ENCODE measurements around the gene FXYD1. TPM values are rescaled to one million over a fixed set of nuclear protein-coding genes. Genes with fewer than 3 reads are reported as not detected.
A peak's percentile ranks its signal among the peaks of the same experiment; 100 is the strongest.

FXYD1 gene
- total RNA-seq, 1 experiment from 2014 or later, result not detected

DNA sequence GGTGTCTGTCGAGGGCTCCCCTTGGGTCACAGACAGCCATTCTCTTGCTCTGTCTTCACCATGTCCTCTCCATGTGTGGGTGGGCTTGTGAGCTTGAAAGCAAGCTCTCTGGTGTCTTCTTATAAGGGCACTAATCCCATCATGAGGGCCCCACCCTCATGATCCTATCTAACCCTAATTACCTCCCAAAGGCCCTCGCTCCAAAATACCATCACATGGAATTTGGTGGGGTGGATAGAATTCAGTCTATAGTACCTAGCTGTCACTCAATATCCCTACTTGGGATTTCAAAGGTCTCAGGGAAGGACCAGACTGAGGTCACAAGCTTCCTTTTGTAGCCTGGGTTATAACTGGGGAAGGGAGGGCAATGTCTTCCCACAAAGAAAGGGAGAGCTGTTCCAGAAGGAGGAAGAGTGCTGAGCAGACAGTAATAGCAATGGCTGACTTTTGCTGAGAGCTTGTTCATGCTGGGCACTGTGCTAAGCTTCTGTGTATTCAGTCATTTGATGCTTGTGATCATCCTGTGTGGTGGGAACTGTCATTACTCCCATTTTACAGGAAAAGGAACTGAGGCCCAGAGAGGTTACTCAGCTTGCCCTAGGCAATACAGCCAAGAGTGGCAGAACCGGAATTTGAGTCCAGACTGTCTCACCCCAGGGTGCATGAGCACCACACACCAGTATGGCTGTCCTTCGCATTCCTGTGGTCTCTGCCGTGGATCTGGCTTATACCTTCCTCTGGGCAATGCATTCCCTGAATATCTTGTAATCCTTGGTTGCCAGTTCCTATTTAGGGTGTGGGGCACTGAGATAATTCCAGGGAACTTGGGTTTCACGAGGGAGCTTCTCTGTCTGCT, 24.1 kb downstream of the FXYD1 start:
- DNase-seq (ENCODE audit: low read depth), result peak; percentile 56

DNA sequence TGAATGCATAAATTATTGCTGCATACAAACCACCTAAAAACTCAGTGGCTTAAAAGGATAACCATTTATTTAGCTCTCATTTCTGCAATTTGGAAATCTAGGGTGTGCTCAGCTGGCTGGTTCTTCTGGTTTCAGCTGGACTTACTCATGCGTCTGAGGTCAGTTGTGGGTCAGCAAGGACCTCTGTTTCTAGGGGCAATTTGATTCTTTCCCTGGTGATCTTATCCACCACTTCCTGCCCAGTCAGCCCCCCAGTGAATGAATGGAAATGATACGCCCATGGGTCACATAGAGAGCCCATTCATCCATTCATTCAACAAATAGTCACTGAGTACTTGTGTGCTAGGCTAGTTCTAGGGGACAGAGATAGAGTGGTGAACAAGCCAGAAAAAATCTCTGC, 25.8 kb downstream of the FXYD1 start:
- DNase-seq (ENCODE audit: low read depth), result peak; percentile 57

DNA sequence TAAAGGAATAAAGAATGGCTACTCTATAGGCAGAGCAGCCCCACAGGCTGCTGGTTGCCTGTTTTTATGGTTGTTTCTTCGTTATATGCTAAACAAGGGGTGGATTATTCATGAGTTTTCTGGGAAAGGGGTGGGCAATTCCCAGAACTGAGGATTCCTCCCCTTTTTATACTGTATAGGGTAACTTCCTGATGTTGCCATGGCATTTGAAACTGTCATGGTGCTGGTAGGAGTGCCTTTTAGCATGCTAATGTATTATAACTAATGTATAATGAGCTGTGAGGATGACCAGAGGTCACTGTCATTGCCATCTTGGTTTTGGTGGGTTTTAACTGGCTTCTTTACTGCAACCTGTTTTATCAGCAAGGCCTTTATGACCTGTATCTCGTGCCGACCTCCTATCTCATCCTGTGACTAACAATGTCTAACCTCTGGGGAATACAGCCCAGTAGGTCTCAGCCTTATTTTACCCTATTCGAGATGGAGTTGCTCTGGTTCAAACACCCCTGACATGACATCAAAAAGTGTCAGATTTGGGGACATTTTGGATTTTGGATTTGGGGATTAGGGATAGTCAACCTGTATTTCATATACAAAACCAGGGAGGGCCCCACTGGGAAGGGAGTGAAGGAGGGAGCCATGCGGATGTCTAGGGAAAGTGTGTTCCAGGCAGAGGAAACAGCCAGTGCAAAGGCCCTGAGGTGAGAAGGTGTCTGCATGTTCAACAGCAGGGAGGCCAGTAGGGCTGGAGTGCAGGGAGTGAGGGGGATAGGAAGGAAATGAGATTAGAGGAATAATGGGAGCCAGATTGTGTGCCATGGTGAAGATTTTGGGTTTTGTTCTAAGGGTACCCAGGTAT, 26.8 kb downstream of the FXYD1 start:
- DNase-seq (ENCODE audit: low read depth), result no peak

DNA sequence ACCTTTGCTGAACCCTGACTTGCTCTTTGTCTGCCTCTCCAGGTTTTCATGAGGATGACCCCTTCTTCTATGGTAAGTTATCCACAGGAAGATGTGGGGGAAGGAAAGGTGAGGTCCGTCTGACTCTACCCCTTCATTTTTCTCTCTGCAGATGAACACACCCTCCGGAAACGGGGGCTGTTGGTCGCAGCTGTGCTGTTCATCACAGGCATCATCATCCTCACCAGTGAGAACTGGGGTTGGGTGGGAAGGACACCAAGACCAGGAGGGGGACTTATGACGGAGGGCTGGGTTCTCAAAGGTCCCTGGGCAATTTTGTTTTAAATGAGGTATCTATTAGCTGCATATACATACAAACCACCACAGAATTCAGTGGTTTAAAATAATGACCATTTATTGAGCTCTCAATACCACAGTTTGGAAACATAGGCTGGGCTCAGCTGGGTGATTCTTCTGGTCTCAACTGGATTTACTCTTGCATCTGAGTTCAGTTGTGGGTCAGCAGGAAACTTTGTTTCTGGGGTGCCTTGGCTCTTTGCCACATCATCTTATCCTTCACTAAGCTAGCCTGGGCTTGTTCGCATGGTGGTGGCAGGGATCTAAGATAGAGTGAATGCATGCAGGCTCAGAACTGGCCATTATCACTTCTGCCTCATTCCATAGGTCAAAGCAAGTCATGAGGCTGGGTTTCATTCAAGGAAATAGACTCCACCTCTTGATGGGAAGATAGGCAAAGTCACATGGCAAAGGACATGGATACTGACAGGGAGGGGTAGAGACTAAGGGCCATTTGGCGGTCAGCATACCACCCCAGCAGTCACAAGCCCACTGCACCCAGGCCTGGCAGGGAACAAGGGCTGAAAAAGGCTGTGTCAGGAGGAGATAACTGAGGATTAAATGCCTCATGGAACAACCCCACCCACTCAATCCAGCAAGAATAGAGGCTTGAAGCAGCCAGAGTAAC, 27.8 kb downstream of the FXYD1 start:
- no peak for DNase-seq (ENCODE audit: low read depth)

DNA sequence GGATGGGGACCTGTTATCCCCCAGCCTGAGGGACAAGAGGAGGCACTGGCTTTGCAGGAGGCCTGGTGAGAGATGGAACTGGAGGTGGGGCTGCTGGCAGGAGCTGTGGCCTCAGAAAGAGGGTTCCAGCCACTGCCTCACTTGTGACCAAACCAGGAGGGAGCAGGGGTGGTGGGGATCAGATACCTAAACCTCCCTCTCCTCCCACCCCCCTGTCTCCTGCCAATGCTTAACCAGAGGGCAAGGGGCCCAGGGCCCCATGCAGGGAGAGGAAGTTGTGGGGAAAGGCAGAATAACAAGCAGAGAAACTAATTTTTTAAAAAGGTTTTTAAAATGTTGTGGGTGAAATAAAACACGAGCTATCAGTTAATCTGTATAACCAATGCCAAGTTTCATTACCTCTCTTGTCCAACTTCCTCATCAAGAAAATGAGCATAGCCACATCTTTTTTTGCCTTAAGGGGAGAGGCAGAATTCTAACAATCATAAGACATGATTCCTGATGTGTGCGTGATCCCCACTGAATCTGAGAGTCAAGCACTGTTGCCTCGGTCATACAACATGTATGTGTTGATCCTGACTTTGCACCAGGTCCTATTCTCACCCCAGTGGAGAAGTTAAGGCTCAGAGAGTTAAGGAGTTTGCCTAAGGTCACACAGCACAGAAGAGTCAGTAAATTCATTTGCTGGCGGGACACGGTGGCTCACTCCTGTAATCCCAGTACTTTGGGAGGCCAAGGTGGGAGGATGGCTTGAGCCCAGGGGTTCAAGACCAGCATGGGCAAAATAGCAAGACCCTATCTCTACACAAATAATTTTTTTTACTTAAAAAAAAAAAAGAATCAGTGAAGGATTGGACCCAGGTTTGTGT, 28.9 kb downstream of the FXYD1 start:
- DNase-seq (ENCODE audit: low read depth), result no peak

DNA sequence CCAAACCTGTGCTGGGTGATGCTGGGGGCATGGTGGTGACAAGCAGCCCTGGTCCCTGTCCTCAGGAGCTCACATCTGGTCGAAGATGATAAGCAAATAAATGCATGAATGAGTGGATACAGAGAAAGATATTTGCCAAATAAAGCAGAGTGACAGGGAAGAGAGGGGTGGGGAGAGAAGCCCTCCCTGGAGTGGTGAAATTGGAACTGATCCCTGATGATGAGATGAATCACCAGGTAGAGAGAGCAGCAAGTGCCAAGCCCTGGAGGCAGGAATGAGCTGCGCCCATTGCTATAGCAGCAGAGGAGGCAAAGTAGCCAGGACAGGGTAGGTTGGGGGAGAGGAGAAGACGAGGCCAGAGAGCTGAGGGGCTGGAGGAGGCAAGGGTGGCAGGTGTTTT, 29.6 kb downstream of the FXYD1 start:
- DNase-seq (ENCODE audit: low read depth), result peak; percentile 49

DNA sequence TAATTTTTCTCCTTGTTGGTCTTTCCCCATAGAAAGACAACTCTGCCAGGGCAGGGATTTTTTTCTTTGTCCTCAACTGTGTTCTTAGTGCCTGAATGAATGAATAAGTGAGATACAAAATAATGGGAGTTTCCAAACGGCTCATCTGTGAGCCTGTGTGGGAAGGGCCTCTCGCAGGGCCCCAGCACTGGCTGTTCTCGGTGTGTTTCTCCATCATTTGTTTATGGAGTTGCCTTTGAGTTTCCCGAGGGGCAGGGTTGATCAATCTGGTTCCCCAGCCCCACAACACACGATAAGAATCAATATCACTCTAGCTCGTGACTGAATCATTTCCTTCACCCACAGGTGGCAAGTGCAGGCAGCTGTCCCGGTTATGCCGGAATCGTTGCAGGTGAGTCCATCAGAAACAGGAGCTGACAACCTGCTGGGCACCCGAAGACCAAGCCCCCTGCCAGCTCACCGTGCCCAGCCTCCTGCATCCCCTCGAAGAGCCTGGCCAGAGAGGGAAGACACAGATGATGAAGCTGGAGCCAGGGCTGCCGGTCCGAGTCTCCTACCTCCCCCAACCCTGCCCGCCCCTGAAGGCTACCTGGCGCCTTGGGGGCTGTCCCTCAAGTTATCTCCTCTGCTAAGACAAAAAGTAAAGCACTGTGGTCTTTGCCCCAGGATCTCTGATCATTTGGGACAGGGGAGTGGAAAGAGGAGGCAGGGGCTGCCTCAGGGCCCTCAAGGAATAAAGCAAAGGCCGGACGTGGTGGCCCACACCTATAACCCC, 30.8 kb downstream of the FXYD1 start:
- no peak for DNase-seq (ENCODE audit: low read depth)

DNA sequence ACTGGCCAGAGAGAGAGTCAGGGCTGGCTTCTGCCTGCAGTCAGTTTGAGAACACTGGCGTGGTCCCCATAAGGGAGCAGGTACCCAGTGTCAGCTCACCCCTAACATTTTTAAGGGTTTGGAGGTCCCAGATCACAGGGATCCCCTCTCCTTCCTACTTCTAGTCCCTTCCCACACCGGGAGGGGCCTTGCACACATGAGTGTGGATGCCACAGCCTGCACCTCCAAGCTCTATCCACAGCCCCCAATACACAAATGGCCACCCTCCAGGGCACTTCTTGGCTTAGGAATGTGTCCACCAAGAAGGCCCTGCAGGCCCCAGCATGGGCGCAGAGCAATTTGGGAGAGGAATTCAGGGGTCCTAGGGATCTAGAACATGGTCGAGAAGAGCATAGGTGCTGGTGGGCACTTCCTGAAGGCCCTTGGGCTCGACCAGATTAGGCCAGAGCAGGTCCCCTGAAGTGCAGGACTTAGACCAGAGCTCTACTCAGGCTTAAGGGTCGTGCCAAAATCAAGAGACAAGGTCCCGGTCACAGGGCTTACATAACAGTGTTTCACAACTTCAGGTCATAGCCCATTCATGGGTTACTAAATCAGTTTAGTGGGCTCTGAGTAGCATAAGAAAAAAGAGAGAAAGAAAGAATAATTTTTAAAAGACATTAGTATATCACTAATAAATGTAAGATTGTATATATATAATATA, 31.9 kb downstream of the FXYD1 start:
- no peak for DNase-seq (ENCODE audit: low read depth)

DNA sequence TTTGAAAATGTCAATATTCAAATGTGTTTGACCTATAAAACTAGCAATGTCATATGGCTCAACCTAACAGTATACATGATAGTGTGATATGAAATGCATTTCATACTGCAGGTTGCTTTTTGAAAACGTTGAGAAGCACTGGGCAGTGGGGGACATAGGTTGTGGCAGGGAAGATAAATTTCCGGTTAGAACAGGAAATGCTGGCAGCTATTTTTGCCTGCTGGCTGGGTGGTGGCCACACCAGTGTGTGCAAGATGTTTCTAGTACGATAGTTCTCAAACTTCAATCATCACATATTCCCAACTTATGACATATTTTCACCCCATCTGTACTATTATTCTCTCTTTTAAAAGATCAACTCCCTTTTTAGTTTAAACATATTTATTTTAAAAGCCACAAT, 33.1 kb downstream of the FXYD1 start:
- DNase-seq (ENCODE audit: low read depth), result no peak

DNA sequence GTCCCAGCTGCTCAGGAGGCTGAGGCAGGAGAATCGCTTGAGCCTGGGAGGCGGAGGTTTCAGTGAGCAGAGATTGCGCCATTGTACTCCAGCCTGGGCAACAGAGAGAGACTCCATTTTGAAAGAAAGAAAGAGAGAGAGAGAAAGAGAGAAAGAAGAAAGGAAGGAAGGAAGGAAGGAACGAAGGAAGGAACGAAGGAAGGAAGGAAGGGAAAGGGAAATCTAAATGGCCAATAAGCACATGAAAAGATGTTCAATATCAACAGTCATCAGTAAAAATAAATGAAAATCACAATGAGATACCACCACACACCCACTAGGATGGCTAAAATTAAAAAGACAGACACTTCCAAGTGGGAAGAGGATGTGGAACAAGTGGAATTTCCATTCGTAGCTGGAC, 35.6 kb downstream of the FXYD1 start:
- DNase-seq (ENCODE audit: low read depth), result no peak

DNA sequence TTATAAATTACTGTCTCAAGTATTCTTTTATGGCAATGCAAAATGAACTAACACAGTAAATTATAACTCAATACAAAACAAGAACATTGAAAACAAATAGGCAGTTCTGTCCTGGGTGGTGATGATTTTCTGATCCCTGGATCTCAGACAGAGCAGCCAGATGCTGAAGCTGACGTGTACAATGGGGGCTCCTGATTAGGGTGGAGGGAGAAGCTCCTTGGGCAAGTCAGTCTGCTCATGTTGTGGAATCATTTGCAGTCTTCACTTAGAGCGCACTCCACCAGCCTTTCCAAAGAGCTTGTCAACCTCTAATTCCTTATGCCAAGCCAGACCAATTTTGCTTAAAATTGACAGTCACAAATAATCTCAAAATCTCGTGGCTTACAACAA, 37.6 kb downstream of the FXYD1 start:
- DNase-seq (ENCODE audit: low read depth), result no peak

DNA sequence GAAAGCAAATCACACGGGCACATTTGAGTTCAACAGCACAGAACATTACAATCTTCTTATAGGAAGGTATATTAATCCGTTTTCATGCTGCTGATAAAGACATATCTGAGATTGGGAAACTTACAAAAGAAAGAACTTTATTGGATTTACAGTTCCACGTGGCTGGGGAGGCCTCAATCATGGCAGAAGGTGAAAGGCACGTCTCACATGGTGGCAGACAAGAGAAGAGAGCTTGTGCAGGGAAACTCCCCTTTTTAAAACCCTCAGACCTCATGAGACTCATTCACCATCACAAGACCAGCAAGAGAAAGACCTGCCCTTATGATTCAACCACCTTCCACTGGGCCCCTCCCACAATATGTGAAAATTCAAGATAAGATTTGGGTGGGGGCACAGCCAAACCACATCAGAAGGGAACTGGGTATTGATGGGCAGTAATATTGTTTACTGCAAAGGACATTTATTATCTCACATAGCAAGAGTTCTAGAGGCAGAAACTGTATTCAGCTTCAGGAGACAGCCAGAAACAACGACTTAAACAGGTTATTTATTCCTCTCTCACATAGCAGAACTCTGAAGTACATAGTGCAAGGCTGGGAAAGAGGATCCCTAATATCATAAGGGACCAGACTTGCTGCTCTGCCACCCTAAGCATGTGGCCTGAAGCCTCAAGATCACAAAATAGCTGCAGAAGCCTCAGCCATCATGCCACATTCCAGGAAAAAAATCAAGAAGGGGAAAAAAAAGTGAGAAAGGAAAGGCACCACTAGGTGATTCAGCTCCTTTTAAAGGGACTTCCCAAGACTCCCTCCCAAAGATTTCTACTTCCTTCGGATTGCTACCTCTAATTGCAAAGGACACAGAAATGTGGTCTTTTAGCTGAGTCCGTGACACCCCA, 39.0 kb downstream of the FXYD1 start:
- no peak for DNase-seq (ENCODE audit: low read depth)

DNA sequence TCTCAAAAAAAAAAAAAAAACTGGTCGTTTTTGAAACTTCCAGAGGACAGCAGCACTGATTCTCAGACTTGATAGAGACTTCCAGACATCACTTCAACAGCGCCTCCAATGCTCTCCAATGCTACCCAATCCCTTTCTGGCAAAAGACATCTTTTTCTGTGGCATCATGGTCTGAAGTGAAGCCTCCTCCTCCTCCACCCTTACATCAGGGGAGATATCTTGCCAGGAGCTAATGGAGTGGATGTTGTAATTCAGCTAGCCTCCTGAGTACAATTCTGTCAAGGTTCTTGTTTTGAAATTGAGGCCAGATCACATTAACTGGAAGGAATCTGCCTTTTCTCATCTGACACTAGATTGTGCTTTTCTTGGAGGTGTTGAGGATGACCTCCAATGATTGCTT, 40.1 kb downstream of the FXYD1 start:
- DNase-seq (ENCODE audit: low read depth), result no peak

DNA sequence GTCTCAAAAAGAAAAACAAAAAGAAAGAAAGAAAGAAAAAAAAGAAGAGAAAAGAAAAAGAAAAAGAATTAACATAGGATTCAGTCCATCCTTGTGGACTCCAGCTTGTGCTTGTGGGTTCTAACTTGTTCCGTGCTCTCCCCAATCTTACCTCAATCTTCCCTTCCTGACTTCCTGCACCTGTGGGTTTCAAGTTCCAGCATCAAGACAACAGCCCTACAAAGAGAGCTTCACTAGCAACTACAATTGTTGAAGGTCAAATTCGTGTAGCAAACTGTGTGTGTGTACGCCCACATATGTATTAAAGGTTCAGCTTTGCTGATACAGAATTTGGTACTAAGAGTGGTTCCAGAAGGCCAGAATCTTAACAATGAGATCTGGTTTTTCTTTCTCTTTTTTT, 41.2 kb downstream of the FXYD1 start:
- DNase-seq (ENCODE audit: low read depth), result no peak

DNA sequence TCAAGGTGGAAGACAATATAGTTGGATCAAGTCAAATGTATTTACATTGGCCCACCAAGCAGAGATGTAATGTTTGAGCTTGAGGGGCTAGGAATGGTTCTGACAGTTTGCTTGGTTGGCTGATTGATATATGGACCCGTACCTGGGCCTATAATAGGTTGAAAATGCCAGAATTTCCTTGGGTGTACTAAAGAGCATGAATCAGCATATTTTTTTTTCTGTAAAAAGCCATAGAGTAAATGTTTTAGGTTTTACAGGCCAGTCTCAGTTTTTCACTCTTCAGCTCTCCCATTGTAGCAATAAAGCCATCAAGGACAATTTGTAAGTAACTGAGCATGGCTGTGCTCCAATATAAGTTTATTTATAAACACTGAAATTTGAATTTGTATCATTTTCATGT, 42.8 kb downstream of the FXYD1 start:
- DNase-seq (ENCODE audit: low read depth), result no peak

DNA sequence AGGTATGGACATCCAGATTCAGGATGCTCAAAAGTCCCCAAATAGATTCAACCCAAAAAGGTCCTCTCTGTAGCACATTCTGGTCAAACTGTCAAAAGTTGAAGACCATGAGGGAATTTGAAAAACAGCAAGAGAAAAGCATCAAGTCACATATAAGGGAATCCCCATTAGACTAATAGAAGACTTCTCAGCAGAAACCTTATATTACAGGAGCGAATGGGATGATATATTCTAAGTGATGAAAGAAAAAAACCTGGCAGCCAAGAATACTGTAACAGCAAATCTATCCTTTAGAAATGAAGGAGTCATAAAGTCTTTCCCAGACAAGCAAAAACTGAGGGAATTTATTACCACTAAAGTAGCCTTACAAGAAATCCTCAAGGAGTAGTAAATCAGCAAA, 45.6 kb downstream of the FXYD1 start:
- no peak for DNase-seq (ENCODE audit: low read depth)

DNA sequence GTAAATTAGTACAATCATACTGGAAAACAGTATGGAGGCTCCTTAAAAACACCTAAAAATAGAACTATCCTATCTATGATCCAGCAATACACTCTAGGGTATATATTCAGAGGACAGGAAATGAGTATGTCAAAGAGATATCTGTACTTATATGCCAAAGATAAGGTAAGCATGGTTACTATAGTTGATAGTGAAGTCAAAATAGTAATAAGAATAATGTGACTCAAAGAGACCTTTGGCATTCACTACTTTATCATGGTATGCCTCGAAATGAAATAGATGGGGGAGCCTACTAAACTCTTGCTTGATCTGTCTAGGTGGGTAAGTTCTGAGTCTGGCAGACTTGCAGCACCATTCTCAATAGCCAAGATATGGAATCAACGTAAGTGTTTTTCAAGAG, 46.3 kb downstream of the FXYD1 start:
- no peak for DNase-seq (ENCODE audit: low read depth)
